HG03571 (cell line): ENCODE results near the gene SMIM10L2A.
"Not testable (repeated sequence)": the region's sequence is repeated elsewhere in the genome, so short reads cannot be mapped to it uniquely, and the experiment has no call there.

Experiments used
- ATAC-seq: cut with Tn5 transposase; IDR thresholded peaks from one replicate; pipeline ENCODE4 v1.9.1; 2021; ENCODE audit not compliant: unreplicated experiment

The SMIM10L2A gene

GRCh38 chrX:135422810-135423168 is 1.0 kb downstream of the SMIM10L2A start:
- ATAC-seq: not testable (repeated sequence)

GRCh38 chrX:135423173-135423864 is 1.6 kb downstream of the SMIM10L2A start:
- ATAC-seq: not testable (repeated sequence)

GRCh38 chrX:135424469-135424868 is 2.7 kb downstream of the SMIM10L2A start:
- no peak for ATAC-seq

- ATAC-seq: no peak
Observed at GRCh38 chrX:135425026-135425965, 3.6 kb downstream of the SMIM10L2A start.

GRCh38 chrX:135429429-135429828 is 7.7 kb downstream of the SMIM10L2A start:
- ATAC-seq: no peak

- ATAC-seq: no peak
Observed at GRCh38 chrX:135431886-135432285, 10.1 kb downstream of the SMIM10L2A start.

GRCh38 chrX:135432453-135432852 is 10.7 kb downstream of the SMIM10L2A start:
- no peak for ATAC-seq

GRCh38 chrX:135432881-135433521 is 11.3 kb downstream of the SMIM10L2A start:
- ATAC-seq: no peak

GRCh38 chrX:135433531-135434257 is 11.9 kb downstream of the SMIM10L2A start:
- no peak for ATAC-seq

- ATAC-seq: no peak
Observed at GRCh38 chrX:135434258-135435138, 12.8 kb downstream of the SMIM10L2A start.

GRCh38 chrX:135435139-135435922 is 13.6 kb downstream of the SMIM10L2A start:
- no peak for ATAC-seq

- ATAC-seq: no peak
Observed at GRCh38 chrX:135435933-135436332, 14.2 kb downstream of the SMIM10L2A start.

- no peak for ATAC-seq
Observed at GRCh38 chrX:135436456-135436855, 14.7 kb downstream of the SMIM10L2A start.

- no peak for ATAC-seq
Observed at GRCh38 chrX:135436966-135437866, 15.5 kb downstream of the SMIM10L2A start.

GRCh38 chrX:135437867-135438733 is 16.4 kb downstream of the SMIM10L2A start:
- no peak for ATAC-seq

- no peak for ATAC-seq
Observed at GRCh38 chrX:135438734-135439043, 16.9 kb downstream of the SMIM10L2A start.
